ENCODE results near the gene SH3TC2.
A peak's percentile ranks its signal among the peaks of the same experiment; 100 is the strongest.

GRCh38 chr5:149035372-149035790 is 27.5 kb downstream of the SH3TC2 start:
- TF ChIP-seq, protein P1, sequence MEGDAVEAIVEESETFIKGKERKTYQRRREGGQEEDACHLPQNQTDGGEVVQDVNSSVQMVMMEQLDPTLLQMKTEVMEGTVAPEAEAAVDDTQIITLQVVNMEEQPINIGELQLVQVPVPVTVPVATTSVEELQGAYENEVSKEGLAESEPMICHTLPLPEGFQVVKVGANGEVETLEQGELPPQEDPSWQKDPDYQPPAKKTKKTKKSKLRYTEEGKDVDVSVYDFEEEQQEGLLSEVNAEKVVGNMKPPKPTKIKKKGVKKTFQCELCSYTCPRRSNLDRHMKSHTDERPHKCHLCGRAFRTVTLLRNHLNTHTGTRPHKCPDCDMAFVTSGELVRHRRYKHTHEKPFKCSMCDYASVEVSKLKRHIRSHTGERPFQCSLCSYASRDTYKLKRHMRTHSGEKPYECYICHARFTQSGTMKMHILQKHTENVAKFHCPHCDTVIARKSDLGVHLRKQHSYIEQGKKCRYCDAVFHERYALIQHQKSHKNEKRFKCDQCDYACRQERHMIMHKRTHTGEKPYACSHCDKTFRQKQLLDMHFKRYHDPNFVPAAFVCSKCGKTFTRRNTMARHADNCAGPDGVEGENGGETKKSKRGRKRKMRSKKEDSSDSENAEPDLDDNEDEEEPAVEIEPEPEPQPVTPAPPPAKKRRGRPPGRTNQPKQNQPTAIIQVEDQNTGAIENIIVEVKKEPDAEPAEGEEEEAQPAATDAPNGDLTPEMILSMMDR (optimal IDR thresholded peaks at IDR 0.05 in 1 of 3, IDR thresholded peaks at IDR 0.05 in 1 of 3, conservative IDR thresholded peaks at IDR 0.05 in 1 of 3; ENCODE audit: extremely low read depth in 1 of 3, insufficient read depth in 2 of 3, low read length in 3 of 3) = peak; percentile 87 to 97 (median 95)
- TF ChIP-seq EZH2 (IDR thresholded peaks at IDR 0.05; ENCODE audit: low read length) = no peak

Measured in keratinocyte (primary cell).